Measurements from ENCODE around the gene HSPA4. TPM values are rescaled to one million over a fixed set of nuclear protein-coding genes. Genes with fewer than 3 reads are reported as not detected.
"Not testable (repeated sequence)": the region's sequence is repeated elsewhere in the genome, so short reads cannot be mapped to it uniquely, and the experiment has no call there.

HSPA4 gene
- total and polyA plus RNA-seq, 5 donors from 2014 or later = 32.8 to 47.9 (median 38.7) TPM

GRCh38 chr5:133026664-133027153, 25.1 kb upstream of the HSPA4 start:
- ATAC-seq (ENCODE audit: low read depth in 2 of 2) (no peak), DNase-seq (no peak)
- Histone ChIP-seq H3K27me3 (ENCODE audit: control insufficient read depth, insufficient read depth, low read length) (no peaks in the 10 kb centered on the region), H3K4me3 (ENCODE audit: low read depth, low read length) (peak overlapping the region; percentile 75), H3K27ac (ENCODE audit: insufficient read depth, low read length, poor library complexity, severe bottlenecking) (peak overlapping the region; percentile 89), H3K4me1 (ENCODE audit: control insufficient read depth, insufficient read depth, low read length, poor library complexity, severe bottlenecking) (peaks cover 10% of the 10 kb centered on the region), H3K9me3 (ENCODE audit: control insufficient read depth in 2 of 2, low read length in 2 of 2) (no peaks in the 10 kb centered on the region), H3K36me3 (ENCODE audit: control insufficient read depth, insufficient read depth, low read length) (peaks cover 4% of the 10 kb centered on the region)
- H3K36me3 Mint-ChIP-seq = peaks cover 3% of the 10 kb centered on the region
- peak overlapping the region in 2 of 3 donors; percentile 84 to 97 for H3K27ac Mint-ChIP-seq
- H3K27me3 Mint-ChIP-seq = peaks cover 9% of the 10 kb centered on the region
- peaks cover 14 to 30% (median 24%) of the 10 kb centered on the region in 4 donors for H3K4me1 Mint-ChIP-seq
- peak overlapping the region; percentile 96 to 99 (median 97) for H3K4me3 Mint-ChIP-seq
- H3K9me3 Mint-ChIP-seq = peaks cover 0 to 1% (median 0%) of the 10 kb centered on the region in 7 donors

- H3K4me1 Mint-ChIP-seq = peaks cover 14 to 24% (median 17%) of the 10 kb centered on the region in 4 donors
- H3K27me3 ChIP-seq (ENCODE audit: control insufficient read depth, insufficient read depth, low read length) = no peaks in the 10 kb centered on the region
- no peak overlapping the region for H3K4me3 ChIP-seq (ENCODE audit: low read depth, low read length)
- peaks cover 10% of the 10 kb centered on the region for H3K4me1 ChIP-seq (ENCODE audit: control insufficient read depth, insufficient read depth, low read length, poor library complexity, severe bottlenecking)
- H3K9me3 Mint-ChIP-seq = peaks cover 0 to 1% (median 0%) of the 10 kb centered on the region in 7 donors
- no peaks in the 10 kb centered on the region for H3K9me3 ChIP-seq (ENCODE audit: control insufficient read depth in 2 of 2, low read length in 2 of 2)
- no peaks in the 10 kb centered on the region for H3K36me3 ChIP-seq (ENCODE audit: control insufficient read depth, insufficient read depth, low read length)
- DNase-seq = no peak
- H3K27ac Mint-ChIP-seq = peak overlapping the region in 1 of 3 donors; percentile 36
- H3K27me3 Mint-ChIP-seq = peaks cover 14% of the 10 kb centered on the region
- no peak overlapping the region for H3K27ac ChIP-seq (ENCODE audit: insufficient read depth, low read length, poor library complexity, severe bottlenecking)
- H3K4me3 Mint-ChIP-seq = peak overlapping the region in 2 of 4 donors; percentile 57 to 67
- no peak for ATAC-seq (ENCODE audit: low read depth in 2 of 2)
- H3K36me3 Mint-ChIP-seq = no peaks in the 10 kb centered on the region
Measured at GRCh38 chr5:133029416-133029815, 22.4 kb upstream of the HSPA4 start.

GRCh38 chr5:133030343-133031005, 21.3 kb upstream of the HSPA4 start:
- H3K36me3 Mint-ChIP-seq = no peaks in the 10 kb centered on the region
- peaks cover 0 to 1% (median 0%) of the 10 kb centered on the region in 7 donors for H3K9me3 Mint-ChIP-seq
- peak overlapping the region in 1 of 4 donors; percentile 67 for H3K4me3 Mint-ChIP-seq
- H3K4me1 Mint-ChIP-seq = peaks cover 9 to 21% (median 13%) of the 10 kb centered on the region in 4 donors
- H3K27ac ChIP-seq (ENCODE audit: insufficient read depth, low read length, poor library complexity, severe bottlenecking) = no peak overlapping the region
- no peak for DNase-seq
- no peak overlapping the region for H3K27ac Mint-ChIP-seq
- no peak overlapping the region for H3K4me3 ChIP-seq (ENCODE audit: low read depth, low read length)
- peaks cover 10% of the 10 kb centered on the region for H3K4me1 ChIP-seq (ENCODE audit: control insufficient read depth, insufficient read depth, low read length, poor library complexity, severe bottlenecking)
- H3K27me3 Mint-ChIP-seq = peaks cover 14% of the 10 kb centered on the region
- no peaks in the 10 kb centered on the region for H3K36me3 ChIP-seq (ENCODE audit: control insufficient read depth, insufficient read depth, low read length)
- no peaks in the 10 kb centered on the region for H3K9me3 ChIP-seq (ENCODE audit: control insufficient read depth in 2 of 2, low read length in 2 of 2)
- no peaks in the 10 kb centered on the region for H3K27me3 ChIP-seq (ENCODE audit: control insufficient read depth, insufficient read depth, low read length)
- no peak for ATAC-seq (ENCODE audit: low read depth in 2 of 2)

GRCh38 chr5:133032852-133033742, 18.7 kb upstream of the HSPA4 start:
- DNase-seq (peak in 1 of 3 donors; percentile 11), ATAC-seq (ENCODE audit: low read depth in 2 of 2) (peak in 1 of 2 donors; percentile 18)
- H3K36me3 ChIP-seq (ENCODE audit: control insufficient read depth, insufficient read depth, low read length) = no peaks in the 10 kb centered on the region
- H3K9me3 ChIP-seq (ENCODE audit: control insufficient read depth in 2 of 2, low read length in 2 of 2) = no peaks in the 10 kb centered on the region
- Mint-ChIP-seq H3K4me1 (peaks cover 0 to 5% (median 1%) of the 10 kb centered on the region in 4 donors), H3K27ac (peak overlapping the region in 1 of 3 donors; percentile 23), H3K4me3 (no peak overlapping the region), H3K9me3 (no peaks in the 10 kb centered on the region), H3K27me3 (peaks cover 20% of the 10 kb centered on the region), H3K36me3 (no peaks in the 10 kb centered on the region)
- H3K27ac ChIP-seq (ENCODE audit: insufficient read depth, low read length, poor library complexity, severe bottlenecking) = no peak overlapping the region
- no peaks in the 10 kb centered on the region for H3K27me3 ChIP-seq (ENCODE audit: control insufficient read depth, insufficient read depth, low read length)
- H3K4me3 ChIP-seq (ENCODE audit: low read depth, low read length) = no peak overlapping the region
- no peaks in the 10 kb centered on the region for H3K4me1 ChIP-seq (ENCODE audit: control insufficient read depth, insufficient read depth, low read length, poor library complexity, severe bottlenecking)

GRCh38 chr5:133034064-133034463, 17.7 kb upstream of the HSPA4 start:
- Histone ChIP-seq H3K36me3 (ENCODE audit: control insufficient read depth, insufficient read depth, low read length) (no peaks in the 10 kb centered on the region), H3K27ac (ENCODE audit: insufficient read depth, low read length, poor library complexity, severe bottlenecking) (no peak overlapping the region), H3K4me1 (ENCODE audit: control insufficient read depth, insufficient read depth, low read length, poor library complexity, severe bottlenecking) (no peaks in the 10 kb centered on the region), H3K4me3 (ENCODE audit: low read depth, low read length) (no peak overlapping the region), H3K9me3 (ENCODE audit: control insufficient read depth in 2 of 2, low read length in 2 of 2) (no peaks in the 10 kb centered on the region), H3K27me3 (ENCODE audit: control insufficient read depth, insufficient read depth, low read length) (no peaks in the 10 kb centered on the region)
- H3K27ac Mint-ChIP-seq = no peak overlapping the region
- H3K4me3 Mint-ChIP-seq = no peak overlapping the region
- no peaks in the 10 kb centered on the region for H3K36me3 Mint-ChIP-seq
- H3K27me3 Mint-ChIP-seq = peaks cover 20% of the 10 kb centered on the region
- ATAC-seq (ENCODE audit: low read depth in 2 of 2) (no peak), DNase-seq (no peak)
- H3K9me3 Mint-ChIP-seq = no peaks in the 10 kb centered on the region
- H3K4me1 Mint-ChIP-seq = peaks cover 0 to 5% (median 1%) of the 10 kb centered on the region in 4 donors

- Mint-ChIP-seq H3K27me3 (peaks cover 15% of the 10 kb centered on the region), H3K36me3 (no peaks in the 10 kb centered on the region), H3K9me3 (no peaks in the 10 kb centered on the region), H3K27ac (peak overlapping the region in 1 of 3 donors; percentile 63), H3K4me1 (peaks cover 0 to 5% (median 1%) of the 10 kb centered on the region in 4 donors), H3K4me3 (no peak overlapping the region)
- H3K27me3 ChIP-seq (ENCODE audit: control insufficient read depth, insufficient read depth, low read length) = no peaks in the 10 kb centered on the region
- DNase-seq (no peak), ATAC-seq (ENCODE audit: low read depth in 2 of 2) (no peak)
- no peaks in the 10 kb centered on the region for H3K4me1 ChIP-seq (ENCODE audit: control insufficient read depth, insufficient read depth, low read length, poor library complexity, severe bottlenecking)
- H3K9me3 ChIP-seq (ENCODE audit: control insufficient read depth in 2 of 2, low read length in 2 of 2) = no peaks in the 10 kb centered on the region
- H3K4me3 ChIP-seq (ENCODE audit: low read depth, low read length) = no peak overlapping the region
- no peak overlapping the region for H3K27ac ChIP-seq (ENCODE audit: insufficient read depth, low read length, poor library complexity, severe bottlenecking)
- H3K36me3 ChIP-seq (ENCODE audit: control insufficient read depth, insufficient read depth, low read length) = no peaks in the 10 kb centered on the region
Measured at GRCh38 chr5:133035224-133035623, 16.6 kb upstream of the HSPA4 start.

- H3K4me3 Mint-ChIP-seq; H3K27me3 ChIP-seq (ENCODE audit: control insufficient read depth, insufficient read depth, low read length); H3K4me1 Mint-ChIP-seq; H3K27ac Mint-ChIP-seq; H3K9me3 Mint-ChIP-seq; H3K27ac ChIP-seq (ENCODE audit: insufficient read depth, low read length, poor library complexity, severe bottlenecking); H3K4me3 ChIP-seq (ENCODE audit: low read depth, low read length); ATAC-seq (ENCODE audit: low read depth in 2 of 2); H3K4me1 ChIP-seq (ENCODE audit: control insufficient read depth, insufficient read depth, low read length, poor library complexity, severe bottlenecking); H3K36me3 Mint-ChIP-seq; H3K9me3 ChIP-seq (ENCODE audit: control insufficient read depth in 2 of 2, low read length in 2 of 2); H3K36me3 ChIP-seq (ENCODE audit: control insufficient read depth, insufficient read depth, low read length); DNase-seq: not testable (repeated sequence)
- H3K27me3 Mint-ChIP-seq = peaks cover 11% of the 10 kb centered on the region
Measured at GRCh38 chr5:133036677-133037076, 15.1 kb upstream of the HSPA4 start.

All from CD4-positive, CD25-positive, alpha-beta regulatory T cell (primary cell).